ENCODE data around the gene PEX14.

PEX14 gene

DNA sequence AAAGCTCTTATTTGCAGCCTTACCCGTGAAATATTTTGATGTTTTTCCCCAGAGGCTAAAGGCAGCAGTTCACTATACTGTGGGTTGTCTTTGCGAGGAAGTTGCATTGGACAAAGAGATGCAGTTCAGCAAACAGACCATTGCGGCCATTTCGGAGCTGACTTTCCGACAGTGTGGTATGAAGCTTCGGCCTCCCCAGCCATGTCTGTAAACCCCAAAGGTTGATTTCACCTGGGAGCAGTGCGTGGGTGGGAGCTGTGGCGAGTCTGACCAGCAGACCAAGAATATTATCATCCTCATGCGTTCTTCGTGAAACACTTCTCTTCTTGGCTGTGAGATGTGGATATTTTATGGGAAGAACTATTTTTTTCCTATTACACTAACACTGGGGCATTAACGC lies 41.0 kb upstream of the PEX14 start:
- ATAC-seq = no peak
- TF ChIP-seq, protein P1, sequence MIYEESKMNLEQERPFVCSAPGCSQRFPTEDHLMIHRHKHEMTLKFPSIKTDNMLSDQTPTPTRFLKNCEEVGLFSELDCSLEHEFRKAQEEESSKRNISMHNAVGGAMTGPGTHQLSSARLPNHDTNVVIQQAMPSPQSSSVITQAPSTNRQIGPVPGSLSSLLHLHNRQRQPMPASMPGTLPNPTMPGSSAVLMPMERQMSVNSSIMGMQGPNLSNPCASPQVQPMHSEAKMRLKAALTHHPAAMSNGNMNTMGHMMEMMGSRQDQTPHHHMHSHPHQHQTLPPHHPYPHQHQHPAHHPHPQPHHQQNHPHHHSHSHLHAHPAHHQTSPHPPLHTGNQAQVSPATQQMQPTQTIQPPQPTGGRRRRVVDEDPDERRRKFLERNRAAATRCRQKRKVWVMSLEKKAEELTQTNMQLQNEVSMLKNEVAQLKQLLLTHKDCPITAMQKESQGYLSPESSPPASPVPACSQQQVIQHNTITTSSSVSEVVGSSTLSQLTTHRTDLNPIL (CRISPR knock-in tag; IDR thresholded peaks at IDR 0.05; ENCODE audit: low read depth) = no peak
- TF ChIP-seq TOX (CRISPR knock-in tag; IDR thresholded peaks at IDR 0.05; ENCODE audit: borderline replicate concordance) (no peak), PPARA (CRISPR knock-in tag; IDR thresholded peaks at IDR 0.05; ENCODE audit: borderline replicate concordance) (no peak), ZFP3 (CRISPR knock-in tag; IDR thresholded peaks at IDR 0.05) (no peak), ESRRG (CRISPR knock-in tag; IDR thresholded peaks at IDR 0.05) (no peak), ARNTL (CRISPR knock-in tag; IDR thresholded peaks at IDR 0.05; ENCODE audit: borderline replicate concordance, low read depth) (no peak), ZNF565 (CRISPR knock-in tag; conservative IDR thresholded peaks at IDR 0.05; ENCODE audit: low read depth) (no peak), BACH2 (CRISPR knock-in tag; IDR thresholded peaks at IDR 0.05; ENCODE audit: borderline replicate concordance) (no peak), GLIS3 (CRISPR knock-in tag; IDR thresholded peaks at IDR 0.05) (no peak), TCF4 (CRISPR knock-in tag; IDR thresholded peaks at IDR 0.05; ENCODE audit: borderline replicate concordance) (no peak)
- TF ChIP-seq, protein P2, sequence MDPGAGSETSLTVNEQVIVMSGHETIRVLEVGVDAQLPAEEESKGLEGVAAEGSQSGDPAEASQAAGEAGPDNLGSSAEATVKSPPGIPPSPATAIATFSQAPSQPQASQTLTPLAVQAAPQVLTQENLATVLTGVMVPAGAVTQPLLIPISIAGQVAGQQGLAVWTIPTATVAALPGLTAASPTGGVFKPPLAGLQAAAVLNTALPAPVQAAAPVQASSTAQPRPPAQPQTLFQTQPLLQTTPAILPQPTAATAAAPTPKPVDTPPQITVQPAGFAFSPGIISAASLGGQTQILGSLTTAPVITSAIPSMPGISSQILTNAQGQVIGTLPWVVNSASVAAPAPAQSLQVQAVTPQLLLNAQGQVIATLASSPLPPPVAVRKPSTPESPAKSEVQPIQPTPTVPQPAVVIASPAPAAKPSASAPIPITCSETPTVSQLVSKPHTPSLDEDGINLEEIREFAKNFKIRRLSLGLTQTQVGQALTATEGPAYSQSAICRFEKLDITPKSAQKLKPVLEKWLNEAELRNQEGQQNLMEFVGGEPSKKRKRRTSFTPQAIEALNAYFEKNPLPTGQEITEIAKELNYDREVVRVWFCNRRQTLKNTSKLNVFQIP (CRISPR knock-in tag; IDR thresholded peaks at IDR 0.05; ENCODE audit: borderline replicate concordance, low read depth) = no peak
- TF ChIP-seq, protein P3, sequence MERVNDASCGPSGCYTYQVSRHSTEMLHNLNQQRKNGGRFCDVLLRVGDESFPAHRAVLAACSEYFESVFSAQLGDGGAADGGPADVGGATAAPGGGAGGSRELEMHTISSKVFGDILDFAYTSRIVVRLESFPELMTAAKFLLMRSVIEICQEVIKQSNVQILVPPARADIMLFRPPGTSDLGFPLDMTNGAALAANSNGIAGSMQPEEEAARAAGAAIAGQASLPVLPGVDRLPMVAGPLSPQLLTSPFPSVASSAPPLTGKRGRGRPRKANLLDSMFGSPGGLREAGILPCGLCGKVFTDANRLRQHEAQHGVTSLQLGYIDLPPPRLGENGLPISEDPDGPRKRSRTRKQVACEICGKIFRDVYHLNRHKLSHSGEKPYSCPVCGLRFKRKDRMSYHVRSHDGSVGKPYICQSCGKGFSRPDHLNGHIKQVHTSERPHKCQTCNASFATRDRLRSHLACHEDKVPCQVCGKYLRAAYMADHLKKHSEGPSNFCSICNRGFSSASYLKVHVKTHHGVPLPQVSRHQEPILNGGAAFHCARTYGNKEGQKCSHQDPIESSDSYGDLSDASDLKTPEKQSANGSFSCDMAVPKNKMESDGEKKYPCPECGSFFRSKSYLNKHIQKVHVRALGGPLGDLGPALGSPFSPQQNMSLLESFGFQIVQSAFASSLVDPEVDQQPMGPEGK (CRISPR knock-in tag; IDR thresholded peaks at IDR 0.05; ENCODE audit: borderline replicate concordance) = no peak

DNA sequence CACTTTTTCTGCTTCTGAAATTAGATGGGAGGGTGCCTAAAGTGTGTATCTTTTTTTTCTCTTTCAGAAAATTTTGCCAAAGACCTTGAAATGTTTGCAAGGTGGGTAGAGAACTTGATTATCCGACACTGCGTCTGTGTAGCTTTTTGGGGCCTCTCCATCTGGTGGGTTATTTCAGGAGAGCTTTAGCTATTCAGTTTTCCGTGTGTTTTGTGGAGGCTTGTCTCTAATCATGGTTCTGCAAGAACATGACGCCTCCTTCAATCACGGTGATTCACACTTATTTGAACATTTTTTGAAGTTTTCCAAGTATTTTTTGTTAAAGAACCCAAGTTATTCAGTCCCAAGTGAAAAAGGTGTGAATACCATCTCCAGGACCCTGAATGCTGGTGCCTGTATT lies 40.2 kb upstream of the PEX14 start:
- TF ChIP-seq ZFP30 (CRISPR knock-in tag; IDR thresholded peaks at IDR 0.05) (no peak), CSDC2 (CRISPR knock-in tag; IDR thresholded peaks at IDR 0.05) (no peak), ZNF8 (CRISPR knock-in tag; IDR thresholded peaks at IDR 0.05) (no peak), TCF4 (CRISPR knock-in tag; IDR thresholded peaks at IDR 0.05; ENCODE audit: borderline replicate concordance) (no peak), ESRRG (CRISPR knock-in tag; IDR thresholded peaks at IDR 0.05) (no peak), ISL1 (CRISPR knock-in tag; IDR thresholded peaks at IDR 0.05) (no peak), RARB (CRISPR knock-in tag; IDR thresholded peaks at IDR 0.05) (no peak), ZFP3 (CRISPR knock-in tag; IDR thresholded peaks at IDR 0.05) (no peak), GLIS3 (CRISPR knock-in tag; IDR thresholded peaks at IDR 0.05) (no peak), TOX (CRISPR knock-in tag; IDR thresholded peaks at IDR 0.05; ENCODE audit: borderline replicate concordance) (no peak)
- TF ChIP-seq, protein P2 (CRISPR knock-in tag; IDR thresholded peaks at IDR 0.05; ENCODE audit: borderline replicate concordance, low read depth) = no peak
- TF ChIP-seq, protein P4, sequence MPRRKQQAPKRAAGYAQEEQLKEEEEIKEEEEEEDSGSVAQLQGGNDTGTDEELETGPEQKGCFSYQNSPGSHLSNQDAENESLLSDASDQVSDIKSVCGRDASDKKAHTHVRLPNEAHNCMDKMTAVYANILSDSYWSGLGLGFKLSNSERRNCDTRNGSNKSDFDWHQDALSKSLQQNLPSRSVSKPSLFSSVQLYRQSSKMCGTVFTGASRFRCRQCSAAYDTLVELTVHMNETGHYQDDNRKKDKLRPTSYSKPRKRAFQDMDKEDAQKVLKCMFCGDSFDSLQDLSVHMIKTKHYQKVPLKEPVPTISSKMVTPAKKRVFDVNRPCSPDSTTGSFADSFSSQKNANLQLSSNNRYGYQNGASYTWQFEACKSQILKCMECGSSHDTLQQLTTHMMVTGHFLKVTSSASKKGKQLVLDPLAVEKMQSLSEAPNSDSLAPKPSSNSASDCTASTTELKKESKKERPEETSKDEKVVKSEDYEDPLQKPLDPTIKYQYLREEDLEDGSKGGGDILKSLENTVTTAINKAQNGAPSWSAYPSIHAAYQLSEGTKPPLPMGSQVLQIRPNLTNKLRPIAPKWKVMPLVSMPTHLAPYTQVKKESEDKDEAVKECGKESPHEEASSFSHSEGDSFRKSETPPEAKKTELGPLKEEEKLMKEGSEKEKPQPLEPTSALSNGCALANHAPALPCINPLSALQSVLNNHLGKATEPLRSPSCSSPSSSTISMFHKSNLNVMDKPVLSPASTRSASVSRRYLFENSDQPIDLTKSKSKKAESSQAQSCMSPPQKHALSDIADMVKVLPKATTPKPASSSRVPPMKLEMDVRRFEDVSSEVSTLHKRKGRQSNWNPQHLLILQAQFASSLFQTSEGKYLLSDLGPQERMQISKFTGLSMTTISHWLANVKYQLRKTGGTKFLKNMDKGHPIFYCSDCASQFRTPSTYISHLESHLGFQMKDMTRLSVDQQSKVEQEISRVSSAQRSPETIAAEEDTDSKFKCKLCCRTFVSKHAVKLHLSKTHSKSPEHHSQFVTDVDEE (CRISPR knock-in tag; IDR thresholded peaks at IDR 0.05) = no peak
- TF ChIP-seq, protein P5, sequence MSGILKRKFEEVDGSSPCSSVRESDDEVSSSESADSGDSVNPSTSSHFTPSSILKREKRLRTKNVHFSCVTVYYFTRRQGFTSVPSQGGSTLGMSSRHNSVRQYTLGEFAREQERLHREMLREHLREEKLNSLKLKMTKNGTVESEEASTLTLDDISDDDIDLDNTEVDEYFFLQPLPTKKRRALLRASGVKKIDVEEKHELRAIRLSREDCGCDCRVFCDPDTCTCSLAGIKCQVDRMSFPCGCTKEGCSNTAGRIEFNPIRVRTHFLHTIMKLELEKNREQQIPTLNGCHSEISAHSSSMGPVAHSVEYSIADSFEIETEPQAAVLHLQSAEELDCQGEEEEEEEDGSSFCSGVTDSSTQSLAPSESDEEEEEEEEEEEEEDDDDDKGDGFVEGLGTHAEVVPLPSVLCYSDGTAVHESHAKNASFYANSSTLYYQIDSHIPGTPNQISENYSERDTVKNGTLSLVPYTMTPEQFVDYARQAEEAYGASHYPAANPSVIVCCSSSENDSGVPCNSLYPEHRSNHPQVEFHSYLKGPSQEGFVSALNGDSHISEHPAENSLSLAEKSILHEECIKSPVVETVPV (CRISPR knock-in tag; IDR thresholded peaks at IDR 0.05) = no peak
- TF ChIP-seq, protein P1 (CRISPR knock-in tag; IDR thresholded peaks at IDR 0.05; ENCODE audit: low read depth) = no peak
- no peak for ATAC-seq

Measured in SK-N-SH treated with all-trans-retinoic acid at 6 μM for 48 hours (cell line).